GM12878 (cell line): Measurements from ENCODE around the gene CHCHD6. TPM values are rescaled to one million over a fixed set of nuclear protein-coding genes. Genes with fewer than 3 reads are reported as not detected.

Experiments
- ATAC-seq: fragments of 200-7000 bp; cut with Tn5 transposase; 3 replicates; pipeline ENCODE4 v1.9.1; 2020; ENCODE audit warnings: mild to moderate bottlenecking, moderate library complexity
- BruUV-seq: library from RNA; stranded (reverse); fragments of 400-500 nt; replicated peaks from 2 replicates; lab custom pipeline; 2021; lab: Mats Ljungman, UMichigan
- CTCF ChIA-PET: fragments of 300-600 bp; sonication (Branson Sonifier 250); formaldehyde crosslinking; extraction: SDS; loops from one replicate; lab custom pipeline; 2021; ENCODE audit warnings: inconsistent platforms; lab: Yijun Ruan, JAX
- POLR2A ChIA-PET: fragments of 350-600 bp; formaldehyde crosslinking; extraction: SDS; loops from one replicate; lab custom pipeline; 2021; ENCODE audit warnings: inconsistent platforms; lab: Charles Lee
- RAD21 ChIA-PET: fragments of 300-600 bp; sonication (Branson Sonifier 250); formaldehyde crosslinking; loops from one replicate; lab custom pipeline; 2023; ENCODE audit warnings: antibody characterized with exemption; ENCODE audit not compliant: unreplicated experiment; lab: Charles Lee
- SMC1A ChIA-PET: fragments of 300-600 bp; sonication (Branson Sonifier 250); formaldehyde crosslinking; loops from one replicate; lab custom pipeline; 2023; ENCODE audit not compliant: unreplicated experiment, uncharacterized antibody; lab: Charles Lee
- DNase-seq: peaks from one replicate; pipeline ENCODE4 v3.0.0-alpha.2; 2011; ENCODE audit warnings: low read depth, low spot score
- FAIRE-seq: peaks from 3 replicates; lab custom pipeline; 2011; peaks lifted over from hg19 to GRCh38; lab: Jason Lieb, UNC
- H2AFZ ChIP-seq: 2 replicates; pipeline ENCODE4 v1.6.0; 2011; ENCODE audit warnings: low read depth, low read length, control low read depth; ENCODE audit not compliant: control insufficient read depth
- H3K27ac ChIP-seq: 2 replicates; pipeline ENCODE4 v1.5.1; 2011; ENCODE audit warnings: control low read depth; ENCODE audit not compliant: control insufficient read depth, insufficient read depth
- H3K27me3 ChIP-seq, 2 experiments: replicated peaks in 1 of 2; 2 replicates each; pipeline versions ENCODE4 v1.6.0 to v1.6.1; 2011; ENCODE audit warnings: low read length in 1 of 2; ENCODE audit not compliant: control insufficient read depth in 2 of 2, insufficient read depth in 2 of 2
- H3K36me3 ChIP-seq, 2 experiments: 2 replicates each; pipeline ENCODE4 v1.5.1; 2011; ENCODE audit warnings: low read length in 1 of 2; ENCODE audit not compliant: control insufficient read depth in 2 of 2, insufficient read depth in 2 of 2
- H3K4me1 ChIP-seq: 2 replicates; pipeline ENCODE4 v1.6.1; 2011; ENCODE audit warnings: mild to moderate bottlenecking, low read length, moderate library complexity, mixed read lengths; ENCODE audit not compliant: control insufficient read depth, insufficient read depth
- H3K4me2 ChIP-seq: 2 replicates; pipeline ENCODE4 v1.6.0; 2011; ENCODE audit warnings: control low read depth; ENCODE audit not compliant: control insufficient read depth, insufficient read depth
- H3K4me3 ChIP-seq: fragments of 200-600 bp; sonication (generic); 2 replicates; pipeline ENCODE4 v1.5.1; 2016
- H3K79me2 ChIP-seq: 2 replicates; pipeline ENCODE4 v1.6.0; 2011; ENCODE audit warnings: low read length; ENCODE audit not compliant: control insufficient read depth, insufficient read depth
- H3K9ac ChIP-seq: 2 replicates; pipeline ENCODE4 v1.8.0; 2011; ENCODE audit warnings: low read length, control low read depth, mixed read lengths; ENCODE audit not compliant: control insufficient read depth, insufficient read depth
- H3K9me3 ChIP-seq: replicated peaks from 3 replicates; pipeline ENCODE4 v1.5.1; 2011; ENCODE audit warnings: mild to moderate bottlenecking, low read length; ENCODE audit not compliant: control insufficient read depth, insufficient read depth
- H4K20me1 ChIP-seq: 2 replicates; pipeline ENCODE4 v1.6.0; 2011; ENCODE audit not compliant: control insufficient read depth, insufficient read depth
- ATF2 ChIP-seq: IDR thresholded peaks from 2 replicates; pipeline ENCODE4 v1.6.1; 2012; ENCODE audit warnings: low read length, inconsistent platforms
- BCL11A ChIP-seq: IDR thresholded peaks from 2 replicates; pipeline ENCODE4 v1.6.1; 2011; ENCODE audit warnings: low read depth, low read length
- EED ChIP-seq: sonication (generic); IDR thresholded peaks from 2 replicates; pipeline ENCODE4 v1.6.1; 2016; ENCODE audit warnings: antibody characterized with exemption, low read depth
- ESRRA ChIP-seq: IDR thresholded peaks from 2 replicates; pipeline ENCODE4 v1.6.1; 2012; ENCODE audit warnings: mild to moderate bottlenecking, low read length, improper control_type of control experiment
- FOXK2 ChIP-seq: fragments of 450-650 bp; IDR thresholded peaks from 2 replicates; pipeline ENCODE4 v1.6.1; 2017; ENCODE audit warnings: mild to moderate bottlenecking, moderate library complexity
- GABPA ChIP-seq: IDR thresholded peaks from 2 replicates; pipeline ENCODE4 v1.6.1; 2014; ENCODE audit warnings: antibody characterized with exemption, low read depth, mild to moderate bottlenecking, inconsistent platforms
- IKZF1 ChIP-seq: fragments of 450-650 bp; conservative IDR thresholded peaks from 2 replicates; pipeline ENCODE4 v1.6.1; 2017; ENCODE audit warnings: antibody characterized with exemption, mild to moderate bottlenecking
- JUNB ChIP-seq: IDR thresholded peaks from 2 replicates; pipeline ENCODE4 v1.6.1; 2016; ENCODE audit warnings: antibody characterized with exemption, mild to moderate bottlenecking
- KAT2A ChIP-seq: conservative IDR thresholded peaks from 2 replicates; pipeline ENCODE4 v1.6.1; 2011; ENCODE audit warnings: low read depth, low read length; ENCODE audit not compliant: control insufficient read depth
- MEF2B ChIP-seq: fragments of 450-650 bp; IDR thresholded peaks from 2 replicates; pipeline ENCODE4 v1.6.1; 2018; ENCODE audit warnings: mild to moderate bottlenecking, moderate library complexity; ENCODE audit not compliant: partially characterized antibody, poor library complexity, severe bottlenecking
- NFYA ChIP-seq: IDR thresholded peaks from 2 replicates; pipeline ENCODE4 v1.6.1; 2011; ENCODE audit warnings: low read depth, mild to moderate bottlenecking, low read length, improper control_type of control experiment, borderline replicate concordance
- NR2C1 ChIP-seq: fragments of 450-650 bp; IDR thresholded peaks from 2 replicates; pipeline ENCODE4 v1.6.1; 2017; ENCODE audit warnings: antibody characterized with exemption, mild to moderate bottlenecking, moderate library complexity
- NR2C2 ChIP-seq: IDR thresholded peaks from 2 replicates; pipeline ENCODE4 v1.6.1; 2011; ENCODE audit warnings: borderline replicate concordance, low read depth; ENCODE audit not compliant: control insufficient read depth, insufficient read length
- NR2F1 ChIP-seq: fragments of 450-650 bp; conservative IDR thresholded peaks from 2 replicates; pipeline ENCODE4 v1.6.1; 2017; ENCODE audit warnings: mild to moderate bottlenecking
- SIN3A ChIP-seq: IDR thresholded peaks from 2 replicates; pipeline ENCODE4 v1.6.1; 2012; ENCODE audit warnings: low read depth, low read length, improper control_type of control experiment
- SP1 ChIP-seq: IDR thresholded peaks from one replicate; pipeline ENCODE4 v1.6.1; 2011; ENCODE audit warnings: low read depth, low read length
- SREBF2 ChIP-seq: IDR thresholded peaks from 2 replicates; pipeline ENCODE4 v1.6.1; 2012; ENCODE audit warnings: mild to moderate bottlenecking, low read length
- WGBS: methylation state at CpG from one replicate; pipeline ENCODE4 v1.1.6; 2016; ENCODE audit warnings: low lambda C conversion rate; ENCODE audit not compliant: insufficient replicate concordance, insufficient coverage; ENCODE audit errors: missing lambda C conversion rate; 5-methylcytosine and 5-hydroxymethylcytosine counted together
- in situ Hi-C: fragments of 300-500 bp; cut with MboI; formaldehyde crosslinking; loops from 9 replicates; pipeline ENCODE4 v1.14.3; 2018; ENCODE audit warnings: mixed read lengths
- intact Hi-C: fragments of 100-400 bp; cut with micrococcal nuclease; formaldehyde crosslinking; loops from one replicate; pipeline ENCODE4 v1.14.2; 2022; ENCODE audit not compliant: unreplicated experiment
- polyA plus RNA-seq, 11 experiments: library from polyadenylated mRNA; depleted of rRNA in 4 of 11; unstranded in 6 of 11; stranded (reverse) in 5 of 11; fragments of >200 nt; fragmentation: Nextera tagmentation in 4 of 11; fragmentation: Illumina TruSeq in 1 of 11; extraction: Ambion mirVana in 4 of 11; extraction: Trizol in 1 of 11; gene quantifications; 1 replicate in 1 of 11; 2 replicates in 10 of 11; pipeline versions ENCODE4 v1.2.1 to v1.2.3, GENCODE V29; 2011 to 2016; ENCODE audit warnings: inconsistent platforms in 2 of 11, missing spikeins in 2 of 11, low read depth in 1 of 11
- total RNA-seq, 4 experiments: library from RNA; depleted of rRNA in 3 of 4; stranded (reverse); fragments of >200 nt in 3 of 4; fragmentation: Illumina TruSeq in 1 of 4; extraction: Trizol in 1 of 4; gene quantifications; 2 replicates each; pipeline versions ENCODE4 v1.2.1 to v1.2.3, GENCODE V29; 2013 to 2021

The CHCHD6 gene
- total and polyA plus RNA-seq, 10 of the 15 experiments (the other 5 are each of a cell fraction or from before 2014, with no cell fraction given) = 2.7 to 16.7 (median 12.3) TPM

GRCh38 chr3:126948980-126949535 lies 245.0 kb downstream of the CHCHD6 start:
- no peak for DNase-seq
- ChIA-PET SMC1A (no interaction called here), POLR2A (no interaction called here), RAD21 (no interaction called here), CTCF (no interaction called here)
- ATAC-seq = no peak
- no TSS peak for BruUV-seq
- Histone ChIP-seq H4K20me1 (no peaks in the 10 kb centered on the region), H3K36me3 (no peaks in the 10 kb centered on the region; a peak in 1 of 4 replicates), H3K9ac (no peak overlapping the region), H3K4me2 (no peak overlapping the region)
- in situ Hi-C loops = no loop called here
- 82% methylated on average over 9 of the region's 14 CpGs for WGBS
- TF ChIP-seq NFYA = no peak
- no peak for TF ChIP-seq MEF2B
- no peak for TF ChIP-seq ATF2
- no peak for TF ChIP-seq IKZF1
- no peak for TF ChIP-seq NR2F1
- TF ChIP-seq JUNB = no peak
- no peak for TF ChIP-seq SREBF2
- no peak for TF ChIP-seq ESRRA
- TF ChIP-seq SP1 = no peak
- TF ChIP-seq EED = no peak
- no peak for TF ChIP-seq NR2C1
- no peak for TF ChIP-seq SIN3A
- TF ChIP-seq KAT2A = no peak
- no peak for TF ChIP-seq NR2C2
- no peak for TF ChIP-seq FOXK2
- TF ChIP-seq GABPA = no peak
- no peak for TF ChIP-seq BCL11A
- TF ChIP-seq, all 136 proteins: peak for 0
- Histone ChIP-seq H3K4me3 (no peak overlapping the region), H2AFZ (no peak overlapping the region), H3K4me1 (peaks cover under 1% of the 10 kb centered on the region), H3K79me2 (no peaks in the 10 kb centered on the region), H3K9me3 (no peaks in the 10 kb centered on the region), H3K27me3 (no peaks in the 10 kb centered on the region), H3K27ac (no peak overlapping the region)
- no peak for FAIRE-seq
- intact Hi-C loops = no loop called here
